Neural progenitor cell (in vitro differentiated cells): ENCODE results near the gene PCDH15. TPM values are rescaled to one million over a fixed set of nuclear protein-coding genes. Genes with fewer than 3 reads are reported as not detected.

Experiments
- DNase-seq: peaks from one replicate; pipeline ENCODE4 v3.0.0-alpha.2; 2016; ENCODE audit warnings: low spot score
- H2AFZ ChIP-seq: fragments of 200-600 bp; sonication (generic); replicated peaks from 2 replicates; pipeline ENCODE4 v1.6.1; 2016; ENCODE audit warnings: antibody characterized with exemption
- H3F3A ChIP-seq: fragments of 200-600 bp; sonication (generic); 2 replicates; pipeline ENCODE4 v1.6.1; 2016; ENCODE audit warnings: antibody characterized with exemption, low read depth
- H3K27ac ChIP-seq: fragments of 200-600 bp; sonication (generic); 2 replicates; pipeline ENCODE4 v1.5.1; 2016; ENCODE audit warnings: mild to moderate bottlenecking
- H3K27me3 ChIP-seq: fragments of 200-600 bp; sonication (generic); 2 replicates; pipeline ENCODE4 v1.6.1; 2016; ENCODE audit warnings: mild to moderate bottlenecking, moderate library complexity
- H3K36me3 ChIP-seq: fragments of 200-600 bp; sonication (generic); 2 replicates; pipeline ENCODE4 v1.5.1; 2016
- H3K4me1 ChIP-seq: fragments of 200-600 bp; sonication (generic); 2 replicates; pipeline ENCODE4 v1.6.1; 2016; ENCODE audit warnings: mixed run types
- H3K4me2 ChIP-seq: fragments of 200-600 bp; sonication (generic); 2 replicates; pipeline ENCODE4 v1.6.1; 2016
- H3K4me3 ChIP-seq: fragments of 200-600 bp; sonication (generic); 2 replicates; pipeline ENCODE4 v1.5.1; 2016
- H3K79me2 ChIP-seq: fragments of 200-600 bp; sonication (generic); 2 replicates; pipeline ENCODE4 v1.6.1; 2016; ENCODE audit warnings: low read depth
- H3K9ac ChIP-seq: fragments of 200-600 bp; sonication (generic); 2 replicates; pipeline ENCODE4 v1.6.1; 2016
- H3K9me3 ChIP-seq: fragments of 200-600 bp; sonication (generic); 2 replicates; pipeline ENCODE4 v1.5.1; 2016; ENCODE audit warnings: low read depth
- H4K20me1 ChIP-seq: fragments of 200-600 bp; sonication (generic); 2 replicates; pipeline ENCODE4 v1.6.1; 2016; ENCODE audit warnings: low read depth
- H3K27ac Mint-ChIP-seq: 3 replicates; pipeline ENCODE4 v1.8.0; 2021; ENCODE audit warnings: mixed read lengths
- H3K27me3 Mint-ChIP-seq: 2 replicates; pipeline ENCODE4 v1.8.0; 2022; ENCODE audit warnings: low read depth, mild to moderate bottlenecking, inconsistent platforms, moderate library complexity, mixed read lengths; ENCODE audit not compliant: insufficient read depth
- H3K36me3 Mint-ChIP-seq: 3 replicates; pipeline ENCODE4 v1.8.0; 2021; ENCODE audit warnings: mixed read lengths
- H3K4me1 Mint-ChIP-seq: 3 replicates; pipeline ENCODE4 v1.8.0; 2021; ENCODE audit warnings: mixed read lengths
- H3K4me3 Mint-ChIP-seq: 3 replicates; pipeline ENCODE4 v1.8.0; 2021; ENCODE audit warnings: mild to moderate bottlenecking, moderate library complexity, mixed read lengths
- H3K9me3 Mint-ChIP-seq: 3 replicates; pipeline ENCODE4 v1.8.0; 2020; ENCODE audit warnings: mixed read lengths
- EZH2 ChIP-seq: fragments of 200-600 bp; sonication (generic); IDR thresholded peaks from 2 replicates; pipeline ENCODE4 v1.6.1; 2017; ENCODE audit warnings: antibody characterized with exemption, mild to moderate bottlenecking, moderate library complexity
- EZH2phosphoT487 ChIP-seq: fragments of 200-600 bp; sonication (generic); IDR thresholded peaks from 2 replicates; pipeline ENCODE4 v1.6.1; 2017; ENCODE audit warnings: antibody characterized with exemption
- total RNA-seq: library from RNA; depleted of rRNA; stranded (reverse); fragments of >200 nt; gene quantifications from 2 replicates; pipeline ENCODE4 v1.2.3, GENCODE V29; 2015; ENCODE audit warnings: low replicate concordance
- TF ChIP-seq, protein P1 (sequence below): fragments of 200-600 bp; sonication (generic); IDR thresholded peaks from 2 replicates; pipeline ENCODE4 v1.5.1; 2017; ENCODE audit warnings: antibody characterized with exemption, mild to moderate bottlenecking

Gene PCDH15
- total RNA-seq, 1 donor from 2014 or later, result 0.17 TPM

DNA sequence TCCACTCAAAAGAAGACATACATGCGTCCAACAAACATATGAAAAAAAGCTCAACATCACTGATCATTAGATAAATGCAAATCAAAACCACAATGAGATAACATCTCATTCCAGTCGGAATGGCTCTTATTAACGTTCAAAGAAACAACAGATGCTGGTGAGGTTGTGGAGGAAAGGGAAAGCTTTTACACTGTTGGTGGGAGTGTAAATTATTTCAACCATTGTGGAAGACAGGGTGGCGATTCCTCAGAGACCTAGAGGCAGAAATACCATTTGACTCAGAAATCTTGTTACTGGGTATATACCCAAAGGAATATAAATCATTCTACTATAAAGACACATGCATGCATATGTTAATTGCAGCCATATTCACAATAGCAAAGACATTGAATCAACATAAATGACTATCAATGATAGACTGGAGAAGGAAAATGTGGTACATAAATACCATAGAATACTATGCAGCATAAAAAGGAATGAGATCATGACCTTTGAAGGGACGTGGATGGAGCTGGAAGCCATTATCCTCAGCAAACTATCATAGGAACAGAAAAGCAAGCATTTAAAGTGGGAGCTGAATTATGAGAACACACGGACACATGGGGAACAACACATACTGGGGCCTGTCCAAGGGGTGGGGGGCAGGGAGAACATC, 28.4 kb downstream of the PCDH15 start:
- H3K4me2 ChIP-seq, result no peak overlapping the region
- H3K36me3 ChIP-seq, result no peaks in the 10 kb centered on the region
- no peak overlapping the region for H3K9ac ChIP-seq
- no peak overlapping the region for H3K4me3 ChIP-seq
- H3K27me3 ChIP-seq, result no peaks in the 10 kb centered on the region
- Mint-ChIP-seq H3K9me3 (peaks cover 5% of the 10 kb centered on the region), H3K27me3 (peaks cover 5% of the 10 kb centered on the region), H3K4me1 (peaks cover 30% of the 10 kb centered on the region), H3K27ac (no peak overlapping the region), H3K4me3 (no peak overlapping the region), H3K36me3 (peaks cover 3% of the 10 kb centered on the region)
- no peak for DNase-seq
- TF ChIP-seq, protein P1, sequence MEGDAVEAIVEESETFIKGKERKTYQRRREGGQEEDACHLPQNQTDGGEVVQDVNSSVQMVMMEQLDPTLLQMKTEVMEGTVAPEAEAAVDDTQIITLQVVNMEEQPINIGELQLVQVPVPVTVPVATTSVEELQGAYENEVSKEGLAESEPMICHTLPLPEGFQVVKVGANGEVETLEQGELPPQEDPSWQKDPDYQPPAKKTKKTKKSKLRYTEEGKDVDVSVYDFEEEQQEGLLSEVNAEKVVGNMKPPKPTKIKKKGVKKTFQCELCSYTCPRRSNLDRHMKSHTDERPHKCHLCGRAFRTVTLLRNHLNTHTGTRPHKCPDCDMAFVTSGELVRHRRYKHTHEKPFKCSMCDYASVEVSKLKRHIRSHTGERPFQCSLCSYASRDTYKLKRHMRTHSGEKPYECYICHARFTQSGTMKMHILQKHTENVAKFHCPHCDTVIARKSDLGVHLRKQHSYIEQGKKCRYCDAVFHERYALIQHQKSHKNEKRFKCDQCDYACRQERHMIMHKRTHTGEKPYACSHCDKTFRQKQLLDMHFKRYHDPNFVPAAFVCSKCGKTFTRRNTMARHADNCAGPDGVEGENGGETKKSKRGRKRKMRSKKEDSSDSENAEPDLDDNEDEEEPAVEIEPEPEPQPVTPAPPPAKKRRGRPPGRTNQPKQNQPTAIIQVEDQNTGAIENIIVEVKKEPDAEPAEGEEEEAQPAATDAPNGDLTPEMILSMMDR, result no peak
- no peak for TF ChIP-seq EZH2phosphoT487
- no peak for TF ChIP-seq EZH2
- H3K9me3 ChIP-seq, result no peaks in the 10 kb centered on the region
- H3F3A ChIP-seq, result no peaks in the 10 kb centered on the region
- H3K27ac ChIP-seq, result no peak overlapping the region
- H4K20me1 ChIP-seq, result no peaks in the 10 kb centered on the region
- peaks cover 25% of the 10 kb centered on the region for H3K4me1 ChIP-seq
- no peak overlapping the region for H2AFZ ChIP-seq
- no peaks in the 10 kb centered on the region for H3K79me2 ChIP-seq

DNA sequence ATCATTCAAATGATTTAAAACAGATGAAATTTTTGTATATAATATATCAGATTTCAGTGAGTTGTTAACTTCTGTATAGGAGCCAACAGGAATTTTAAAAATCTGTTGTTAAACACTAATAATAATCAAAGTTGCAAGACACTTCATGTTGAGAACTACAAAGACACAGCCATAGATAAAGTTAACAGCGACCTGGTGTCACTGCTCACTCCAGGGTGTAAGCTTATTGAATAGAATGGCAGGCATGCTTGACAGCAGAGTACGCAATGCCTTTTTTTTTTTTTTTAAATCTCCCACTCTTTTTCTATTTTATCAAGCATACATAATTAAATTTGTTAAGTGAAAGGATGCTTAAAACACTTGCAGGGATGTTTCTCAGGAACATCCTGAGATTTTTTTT, 32.0 kb downstream of the PCDH15 start:
- peaks cover 25% of the 10 kb centered on the region for H3K4me1 ChIP-seq
- DNase-seq, result peak; percentile 53
- no peaks in the 10 kb centered on the region for H3K27me3 ChIP-seq
- no peak overlapping the region for H3K27ac ChIP-seq
- no peak overlapping the region for H3K9ac ChIP-seq
- no peaks in the 10 kb centered on the region for H4K20me1 ChIP-seq
- H3K4me3 ChIP-seq, result no peak overlapping the region
- no peak overlapping the region for H3K4me3 Mint-ChIP-seq
- H3F3A ChIP-seq, result no peaks in the 10 kb centered on the region
- no peaks in the 10 kb centered on the region for H3K9me3 ChIP-seq
- no peak for TF ChIP-seq EZH2phosphoT487
- TF ChIP-seq, protein P1, result no peak
- TF ChIP-seq EZH2, result no peak
- H3K36me3 Mint-ChIP-seq, result no peaks in the 10 kb centered on the region
- H3K27ac Mint-ChIP-seq, result no peak overlapping the region
- peaks cover 34% of the 10 kb centered on the region for H3K4me1 Mint-ChIP-seq
- H3K4me2 ChIP-seq, result peak overlapping the region; percentile 40
- H3K36me3 ChIP-seq, result no peaks in the 10 kb centered on the region
- H2AFZ ChIP-seq, result no peak overlapping the region
- H3K9me3 Mint-ChIP-seq, result peaks cover 7% of the 10 kb centered on the region
- H3K79me2 ChIP-seq, result no peaks in the 10 kb centered on the region
- H3K27me3 Mint-ChIP-seq, result peaks cover 5% of the 10 kb centered on the region

DNA sequence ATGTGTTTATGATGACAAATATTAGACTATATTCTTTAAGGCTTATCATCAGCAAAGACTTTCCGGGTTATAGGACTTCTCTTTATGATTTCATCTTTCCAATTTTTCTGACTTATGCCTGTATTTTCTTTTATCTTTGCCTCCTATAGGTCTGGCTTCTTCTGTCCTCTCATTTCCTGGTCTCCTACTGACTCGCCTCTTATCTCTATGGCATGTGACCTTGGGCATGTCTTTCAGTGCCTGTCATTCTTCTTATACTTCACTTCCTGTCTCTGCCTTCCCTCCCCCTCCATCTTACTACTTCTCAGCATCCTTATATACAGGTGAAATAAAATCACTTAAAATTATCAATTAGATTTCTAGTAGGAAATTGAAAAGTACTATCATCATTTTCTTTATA, 42.2 kb downstream of the PCDH15 start:
- H3K27ac Mint-ChIP-seq, result no peak overlapping the region
- no peak for TF ChIP-seq EZH2
- TF ChIP-seq, protein P1, result no peak
- TF ChIP-seq EZH2phosphoT487, result no peak

More for the DNA sequence above, 42.2 kb downstream of the PCDH15 start:
- H3K4me3 Mint-ChIP-seq, result no peak overlapping the region
- no peak overlapping the region for H2AFZ ChIP-seq
- H3K4me1 Mint-ChIP-seq, result peaks cover 14% of the 10 kb centered on the region
- H3K27me3 ChIP-seq, result no peaks in the 10 kb centered on the region
- no peaks in the 10 kb centered on the region for H4K20me1 ChIP-seq
- no peaks in the 10 kb centered on the region for H3K79me2 ChIP-seq
- H3K4me1 ChIP-seq, result no peaks in the 10 kb centered on the region
- no peak overlapping the region for H3K9ac ChIP-seq
- no peaks in the 10 kb centered on the region for H3K36me3 ChIP-seq
- no peak overlapping the region for H3K4me3 ChIP-seq
- H3K9me3 ChIP-seq, result no peaks in the 10 kb centered on the region
- no peak overlapping the region for H3K4me2 ChIP-seq
- H3K36me3 Mint-ChIP-seq, result no peaks in the 10 kb centered on the region
- H3K27ac ChIP-seq, result no peak overlapping the region
- H3K27me3 Mint-ChIP-seq, result no peaks in the 10 kb centered on the region
- H3F3A ChIP-seq, result no peaks in the 10 kb centered on the region
- no peaks in the 10 kb centered on the region for H3K9me3 Mint-ChIP-seq
- DNase-seq, result no peak
